Panc1 (cell line): ENCODE measurements around the gene ARHGEF28. TPM values are rescaled to one million over a fixed set of nuclear protein-coding genes. Genes with fewer than 3 reads are reported as not detected.
A peak's percentile ranks its signal among the peaks of the same experiment; 100 is the strongest.

Source experiments
- ATAC-seq: fragments of 200-7000 bp; cut with Tn5 transposase; 2 replicates; pipeline ENCODE4 v1.9.1; 2020; ENCODE audit warnings: mild to moderate bottlenecking, moderate library complexity
- BruUV-seq: library from RNA; stranded (reverse); fragments of 400-500 nt; replicated peaks from 2 replicates; lab custom pipeline; 2021; lab: Mats Ljungman, UMichigan
- CTCF ChIA-PET: fragments of 300-600 bp; sonication (Branson Sonifier 250); formaldehyde crosslinking; loops from one replicate; lab custom pipeline; 2022; ENCODE audit warnings: antibody characterized with exemption; lab: Charles Lee
- POLR2A ChIA-PET: fragments of 300-600 bp; sonication (Branson Sonifier 250); formaldehyde crosslinking; loops from one replicate; lab custom pipeline; 2022; ENCODE audit warnings: antibody characterized with exemption; lab: Charles Lee
- DNase-seq: peaks from one replicate; pipeline ENCODE4 v3.0.0-alpha.2; 2010; ENCODE audit warnings: low read depth, low spot score
- H3K27ac ChIP-seq: 2 replicates; pipeline ENCODE4 v1.5.1; 2011; ENCODE audit warnings: mild to moderate bottlenecking, low read length, inconsistent platforms
- H3K27me3 ChIP-seq: fragments of 200-500 bp; sonication (Bioruptor generic); 2 replicates; pipeline ENCODE4 v1.6.0; 2014; ENCODE audit warnings: low read length, inconsistent platforms; ENCODE audit not compliant: control insufficient read depth, insufficient read depth
- H3K36me3 ChIP-seq: fragments of 200-500 bp; sonication (Bioruptor generic); 2 replicates; pipeline ENCODE4 v1.5.1; 2014; ENCODE audit warnings: inconsistent platforms, mild to moderate bottlenecking, low read length, moderate library complexity; ENCODE audit not compliant: control insufficient read depth, insufficient read depth
- H3K4me1 ChIP-seq: 2 replicates; pipeline ENCODE4 v1.5.1; 2011; ENCODE audit warnings: inconsistent platforms, mild to moderate bottlenecking, low read length, moderate library complexity; ENCODE audit not compliant: control insufficient read depth, insufficient read depth
- H3K4me3 ChIP-seq, 2 experiments: 2 replicates each; pipeline ENCODE4 v1.5.1; 2011 to 2012; ENCODE audit warnings: low read depth in 2 of 2, low read length in 2 of 2, mild to moderate bottlenecking in 2 of 2, inconsistent platforms in 1 of 2, moderate library complexity in 1 of 2
- H3K9me3 ChIP-seq: fragments of 200-500 bp; sonication (Bioruptor generic); 2 replicates; pipeline ENCODE4 v1.5.1; 2014; ENCODE audit warnings: low read depth, mild to moderate bottlenecking, inconsistent platforms, low read length, moderate library complexity; ENCODE audit not compliant: control insufficient read depth, insufficient read depth
- POLR2AphosphoS5 ChIP-seq: IDR thresholded peaks from 2 replicates; pipeline ENCODE4 v1.6.1; 2012; ENCODE audit warnings: mild to moderate bottlenecking, low read depth, low read length, moderate library complexity
- SIN3A ChIP-seq: IDR thresholded peaks from 2 replicates; pipeline ENCODE4 v1.6.1; 2012; ENCODE audit warnings: low read depth, mild to moderate bottlenecking, low read length, moderate library complexity, borderline replicate concordance; ENCODE audit not compliant: insufficient read depth
- TCF7L2 ChIP-seq: IDR thresholded peaks from 2 replicates; pipeline ENCODE4 v1.6.1; 2011; ENCODE audit warnings: mild to moderate bottlenecking, low read depth, low read length, inconsistent platforms
- in situ Hi-C: cut with HindIII; loops from 2 replicates; pipeline ENCODE4 v1.10.0; 2016; ENCODE audit warnings: low sequenced_read_pairs, low pct_unique_long_range_greater_than_20kb
- intact Hi-C: fragments of 100-400 bp; cut with micrococcal nuclease; formaldehyde crosslinking; loops from one replicate; pipeline ENCODE4 v1.10.0; 2022; ENCODE audit not compliant: unreplicated experiment
- total RNA-seq: library from RNA; stranded (reverse); gene quantifications from one replicate; pipeline ENCODE4 v1.2.1, GENCODE V29; 2021; ENCODE audit not compliant: unreplicated experiment
- TF ChIP-seq, protein P1 (sequence below): fragments of 450-650 bp; IDR thresholded peaks from 2 replicates; pipeline ENCODE4 v1.5.1; 2017; ENCODE audit warnings: mild to moderate bottlenecking
- TF ChIP-seq, protein P2 (sequence below), 2 experiments: IDR thresholded peaks; 2 replicates each; pipeline ENCODE4 v1.6.1; 2011 to 2012; ENCODE audit warnings: low read depth in 2 of 2, control low read depth in 1 of 2, low read length in 1 of 2, mild to moderate bottlenecking in 1 of 2, moderate library complexity in 1 of 2; ENCODE audit not compliant: insufficient read depth in 1 of 2

Gene ARHGEF28
- total RNA-seq, 1 experiment from 2014 or later: 34.8 TPM

DNA sequence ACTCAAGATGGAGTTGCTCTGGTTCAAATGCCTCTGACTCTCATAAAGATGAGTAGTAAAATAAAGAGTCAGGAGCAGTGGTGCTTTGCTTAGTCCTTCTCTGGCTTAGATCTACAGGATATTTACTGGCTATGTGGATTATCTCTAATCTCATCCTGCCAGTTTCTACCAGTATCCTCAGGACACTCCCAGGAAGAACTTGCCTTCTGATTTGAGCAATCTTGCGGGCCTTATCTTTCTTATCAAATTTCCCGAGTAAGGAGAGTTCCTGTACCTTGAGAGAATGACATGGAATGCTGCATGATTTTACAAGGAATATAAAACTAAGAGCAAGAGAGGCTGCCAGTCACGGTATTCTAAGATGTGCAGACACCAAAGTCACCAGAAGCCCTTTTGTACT lies 364.0 kb downstream of the ARHGEF28 start:
- intact Hi-C loops (no loop called here), in situ Hi-C loops (no loop called here)
- TF ChIP-seq POLR2AphosphoS5 (no peak), TCF7L2 (peak; percentile 18; the same call in 1 of the 2 replicates), SIN3A (no peak)
- TF ChIP-seq, protein P1, sequence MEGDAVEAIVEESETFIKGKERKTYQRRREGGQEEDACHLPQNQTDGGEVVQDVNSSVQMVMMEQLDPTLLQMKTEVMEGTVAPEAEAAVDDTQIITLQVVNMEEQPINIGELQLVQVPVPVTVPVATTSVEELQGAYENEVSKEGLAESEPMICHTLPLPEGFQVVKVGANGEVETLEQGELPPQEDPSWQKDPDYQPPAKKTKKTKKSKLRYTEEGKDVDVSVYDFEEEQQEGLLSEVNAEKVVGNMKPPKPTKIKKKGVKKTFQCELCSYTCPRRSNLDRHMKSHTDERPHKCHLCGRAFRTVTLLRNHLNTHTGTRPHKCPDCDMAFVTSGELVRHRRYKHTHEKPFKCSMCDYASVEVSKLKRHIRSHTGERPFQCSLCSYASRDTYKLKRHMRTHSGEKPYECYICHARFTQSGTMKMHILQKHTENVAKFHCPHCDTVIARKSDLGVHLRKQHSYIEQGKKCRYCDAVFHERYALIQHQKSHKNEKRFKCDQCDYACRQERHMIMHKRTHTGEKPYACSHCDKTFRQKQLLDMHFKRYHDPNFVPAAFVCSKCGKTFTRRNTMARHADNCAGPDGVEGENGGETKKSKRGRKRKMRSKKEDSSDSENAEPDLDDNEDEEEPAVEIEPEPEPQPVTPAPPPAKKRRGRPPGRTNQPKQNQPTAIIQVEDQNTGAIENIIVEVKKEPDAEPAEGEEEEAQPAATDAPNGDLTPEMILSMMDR: no peak
- TF ChIP-seq, protein P2, sequence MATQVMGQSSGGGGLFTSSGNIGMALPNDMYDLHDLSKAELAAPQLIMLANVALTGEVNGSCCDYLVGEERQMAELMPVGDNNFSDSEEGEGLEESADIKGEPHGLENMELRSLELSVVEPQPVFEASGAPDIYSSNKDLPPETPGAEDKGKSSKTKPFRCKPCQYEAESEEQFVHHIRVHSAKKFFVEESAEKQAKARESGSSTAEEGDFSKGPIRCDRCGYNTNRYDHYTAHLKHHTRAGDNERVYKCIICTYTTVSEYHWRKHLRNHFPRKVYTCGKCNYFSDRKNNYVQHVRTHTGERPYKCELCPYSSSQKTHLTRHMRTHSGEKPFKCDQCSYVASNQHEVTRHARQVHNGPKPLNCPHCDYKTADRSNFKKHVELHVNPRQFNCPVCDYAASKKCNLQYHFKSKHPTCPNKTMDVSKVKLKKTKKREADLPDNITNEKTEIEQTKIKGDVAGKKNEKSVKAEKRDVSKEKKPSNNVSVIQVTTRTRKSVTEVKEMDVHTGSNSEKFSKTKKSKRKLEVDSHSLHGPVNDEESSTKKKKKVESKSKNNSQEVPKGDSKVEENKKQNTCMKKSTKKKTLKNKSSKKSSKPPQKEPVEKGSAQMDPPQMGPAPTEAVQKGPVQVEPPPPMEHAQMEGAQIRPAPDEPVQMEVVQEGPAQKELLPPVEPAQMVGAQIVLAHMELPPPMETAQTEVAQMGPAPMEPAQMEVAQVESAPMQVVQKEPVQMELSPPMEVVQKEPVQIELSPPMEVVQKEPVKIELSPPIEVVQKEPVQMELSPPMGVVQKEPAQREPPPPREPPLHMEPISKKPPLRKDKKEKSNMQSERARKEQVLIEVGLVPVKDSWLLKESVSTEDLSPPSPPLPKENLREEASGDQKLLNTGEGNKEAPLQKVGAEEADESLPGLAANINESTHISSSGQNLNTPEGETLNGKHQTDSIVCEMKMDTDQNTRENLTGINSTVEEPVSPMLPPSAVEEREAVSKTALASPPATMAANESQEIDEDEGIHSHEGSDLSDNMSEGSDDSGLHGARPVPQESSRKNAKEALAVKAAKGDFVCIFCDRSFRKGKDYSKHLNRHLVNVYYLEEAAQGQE (IDR thresholded peaks at IDR 0.05; ENCODE audit: insufficient read depth in 1 of 2, low read depth in 2 of 2, low read length in 1 of 2): no peak
- no peaks in the 10 kb centered on the region for H3K9me3 ChIP-seq
- H3K27me3 ChIP-seq: no peaks in the 10 kb centered on the region; the same call in none of the 2 replicates
- no TSS peak for BruUV-seq
- H3K4me1 ChIP-seq: no peaks in the 10 kb centered on the region
- no peak for DNase-seq
- H3K4me3 ChIP-seq: no peak overlapping the region
- H3K27ac ChIP-seq: no peak overlapping the region
- ChIA-PET CTCF (no interaction called here), POLR2A (no interaction called here)
- ATAC-seq: no peak
- H3K36me3 ChIP-seq: no peaks in the 10 kb centered on the region

Other genes with a start within 250 kb of the ARHGEF28 start
- gene FOXD1, start 177.4 kb upstream of the ARHGEF28 start, total RNA-seq: 63.3 TPM
- 647 TPM for gene BTF3, start 127.8 kb upstream of the ARHGEF28 start, total RNA-seq
- gene ANKRA2, start 60.6 kb upstream of the ARHGEF28 start, total RNA-seq: 6.7 TPM
- 38.8 TPM for gene UTP15, start 60.5 kb upstream of the ARHGEF28 start, total RNA-seq